Measurements from ENCODE around the gene RNF17.

Gene RNF17

GRCh38 chr13:24763596-24764275 lies at the start of gene RNF17:
RNF17 (plus strand) TSS chr13:24764169; CDS start chr13:24764204, 35 bp downstream.
- no peak for DNase-seq

- DNase-seq = no peak
Measured at GRCh38 chr13:24716011-24716410, 48.0 kb upstream of the RNF17 start.

- DNase-seq = no peak
Measured at GRCh38 chr13:24716446-24716845, 47.5 kb upstream of the RNF17 start.

- no peak for DNase-seq
Measured at GRCh38 chr13:24717217-24717616, 46.8 kb upstream of the RNF17 start.

GRCh38 chr13:24718192-24718965 lies 45.6 kb upstream of the RNF17 start:
- DNase-seq = no peak

- DNase-seq = no peak
Measured at GRCh38 chr13:24719139-24719538, 44.8 kb upstream of the RNF17 start.

- no peak for DNase-seq
Measured at GRCh38 chr13:24723206-24723605, 40.8 kb upstream of the RNF17 start.

GRCh38 chr13:24724714-24725113 lies 39.3 kb upstream of the RNF17 start:
- no peak for DNase-seq

GRCh38 chr13:24725379-24725778 lies 38.6 kb upstream of the RNF17 start:
- no peak for DNase-seq

- DNase-seq = peak; percentile 77
Measured at GRCh38 chr13:24727731-24728601, 36.0 kb upstream of the RNF17 start.

GRCh38 chr13:24730873-24731567 lies 32.9 kb upstream of the RNF17 start:
- peak; percentile 33 for DNase-seq

GRCh38 chr13:24734950-24735349 lies 29.0 kb upstream of the RNF17 start:
- DNase-seq = no peak

GRCh38 chr13:24737042-24737441 lies 26.9 kb upstream of the RNF17 start:
- DNase-seq = no peak

- no peak for DNase-seq
Measured at GRCh38 chr13:24738366-24738847, 25.6 kb upstream of the RNF17 start.

GRCh38 chr13:24740014-24740890 lies 23.7 kb upstream of the RNF17 start:
- DNase-seq = no peak

- no peak for DNase-seq
Measured at GRCh38 chr13:24741016-24741662, 22.8 kb upstream of the RNF17 start.

GRCh38 chr13:24741791-24742190 lies 22.2 kb upstream of the RNF17 start:
- DNase-seq = no peak

GRCh38 chr13:24742294-24742693 lies 21.7 kb upstream of the RNF17 start:
- DNase-seq = no peak

- no peak for DNase-seq
Measured at GRCh38 chr13:24742977-24743376, 21.0 kb upstream of the RNF17 start.

- no peak for DNase-seq
Measured at GRCh38 chr13:24744247-24744646, 19.7 kb upstream of the RNF17 start.

GRCh38 chr13:24745516-24745860 lies 18.5 kb upstream of the RNF17 start:
- no peak for DNase-seq
